ENCODE measurements around the gene HOXA13. TPM values are rescaled to one million over a fixed set of nuclear protein-coding genes. Genes with fewer than 3 reads are reported as not detected.

Gene HOXA13
- total and polyA plus RNA-seq, 10 of the 15 experiments (the other 5 are each of a cell fraction or from before 2014, with no cell fraction given) = not detected

DNA sequence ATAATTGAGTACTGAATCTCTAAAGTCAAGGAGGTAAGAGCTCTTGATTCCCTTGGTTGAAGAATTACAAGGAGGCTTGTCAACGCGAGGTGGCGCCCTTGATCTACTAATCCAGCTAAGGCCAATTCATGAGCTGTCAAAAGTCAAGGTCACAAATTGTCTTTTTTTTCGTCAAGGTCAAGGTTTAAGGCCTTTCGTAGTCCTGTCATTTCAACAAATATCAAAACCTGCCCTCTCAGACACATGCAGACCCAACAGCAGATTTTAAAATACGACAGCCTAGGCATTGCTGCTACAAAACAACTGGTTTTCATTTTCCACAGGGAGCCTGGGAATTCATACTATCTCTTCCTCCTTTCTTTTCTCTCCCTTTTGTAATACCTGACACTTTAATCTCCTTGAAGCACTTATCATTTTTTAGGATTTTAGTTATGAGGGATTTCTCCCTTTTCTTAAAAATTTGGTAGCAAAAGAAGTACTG, 3.6 kb downstream of the HOXA13 start (continued):
- 0 out of 2 replicates have a peak, but pooled peaks have one; percentile 17 for TF ChIP-seq YY1 (IDR thresholded peaks at IDR 0.05; ENCODE audit: low read depth, low read length)
- peak; percentile 94 for TF ChIP-seq RAD21 (IDR thresholded peaks at IDR 0.05; ENCODE audit: insufficient read depth, low read depth, low read length)
- no peak for TF ChIP-seq EP300 (IDR thresholded peaks at IDR 0.05; ENCODE audit: borderline replicate concordance in 1 of 2, control insufficient read depth in 1 of 2, low read depth in 2 of 2, low read length in 2 of 2)

DNA sequence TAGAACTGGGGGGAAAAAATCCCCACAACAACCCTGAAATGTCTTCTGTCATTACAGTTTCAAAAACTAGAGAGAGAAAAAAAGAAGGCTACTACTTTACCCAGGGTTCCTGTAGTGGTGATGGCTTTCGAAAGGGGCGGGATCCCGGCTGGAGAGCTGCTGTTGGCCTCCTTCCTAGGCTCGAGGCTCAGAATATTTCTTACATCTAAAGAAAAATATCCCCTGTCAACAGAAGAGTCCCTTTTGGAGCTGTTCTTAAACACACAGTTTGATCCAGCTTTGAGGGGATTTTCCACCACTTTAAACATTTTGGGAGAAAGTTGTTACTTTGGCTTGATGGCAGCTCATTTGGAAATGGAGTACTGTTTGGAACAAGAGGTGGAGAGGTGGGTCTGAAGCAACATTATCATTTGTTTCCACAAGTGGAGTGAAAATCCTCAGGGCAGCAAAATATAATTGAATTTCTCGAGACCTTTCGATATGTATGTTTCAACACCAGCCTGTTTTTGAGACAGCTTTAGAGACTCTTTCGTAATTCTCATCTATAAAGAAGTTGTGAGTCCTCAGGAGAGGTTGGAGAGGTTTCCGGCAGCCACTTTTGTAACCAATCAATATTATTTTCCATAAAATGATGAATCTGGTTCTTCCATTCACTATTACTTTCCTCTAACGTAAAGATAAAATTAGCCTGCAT, 5.1 kb downstream of the HOXA13 start:
- whole genome bisulfite sequencing (ENCODE audit: insufficient coverage, insufficient replicate concordance, low lambda C conversion rate, missing lambda C conversion rate) = 40% methylated on average over 9 of the region's 9 CpGs
- ChIA-PET POLR2A (no interaction called here), SMC1A (ENCODE audit: uncharacterized antibody, unreplicated experiment) (interaction anchor here (0.9 to 2.4 kb wide), 4 partner anchors 382 to 742 kb away, joined by 3 to 16 read pairs (median 6); no protein-coding TSS in a partner anchor), CTCF (interaction anchor here (1.1 to 3.3 kb wide), 19 partner anchors 22 to 902 kb away, joined by 3 to 93 read pairs (median 10); no protein-coding TSS in a partner anchor), RAD21 (ENCODE audit: unreplicated experiment) (interaction anchor here (0.9 to 2.6 kb wide), 4 partner anchors 411 to 728 kb away, joined by 3 to 70 read pairs (median 30); no protein-coding TSS in a partner anchor)
- Histone ChIP-seq H3K9me3 (replicated peaks; ENCODE audit: control insufficient read depth, insufficient read depth, low read length) (no peaks in the 10 kb centered on the region; the same call in 2 of the 3 replicates), H3K36me3 (ENCODE audit: control insufficient read depth in 2 of 2, insufficient read depth in 2 of 2, low read length in 1 of 2) (no peaks in the 10 kb centered on the region), H2AFZ (ENCODE audit: control insufficient read depth, low read depth, low read length) (no peak overlapping the region), H3K4me2 (ENCODE audit: control insufficient read depth, insufficient read depth) (no peak overlapping the region), H3K27me3 (replicated peaks in 1 of 2; ENCODE audit: control insufficient read depth in 2 of 2, insufficient read depth in 2 of 2, low read length in 1 of 2) (peaks cover 21 to 37% of the 10 kb centered on the region in 2 experiments), H3K27ac (ENCODE audit: control insufficient read depth, insufficient read depth) (no peak overlapping the region), H4K20me1 (ENCODE audit: control insufficient read depth, insufficient read depth) (0 out of 2 replicates have a peak, but pooled peaks cover 3% of the 10 kb centered on the region), H3K9ac (ENCODE audit: control insufficient read depth, insufficient read depth, low read length) (no peak overlapping the region), H3K4me3 (no peak overlapping the region), H3K4me1 (ENCODE audit: control insufficient read depth, insufficient read depth, low read length) (no peaks in the 10 kb centered on the region; the same call in 1 of the 2 replicates), H3K79me2 (ENCODE audit: control insufficient read depth, insufficient read depth, low read length) (no peaks in the 10 kb centered on the region)
- in situ Hi-C loops (cut with MboI) = loop anchor here (5.0 kb wide), 3 partner anchors 382 to 822 kb away; no protein-coding TSS in a partner anchor
- ATAC-seq (no peak), FAIRE-seq (no peak), DNase-seq (ENCODE audit: low read depth, low spot score) (no peak)
- TF ChIP-seq FOXK2 (IDR thresholded peaks at IDR 0.05) (no peak), ZNF217 (IDR thresholded peaks at IDR 0.05) (no peak), CHD4 (IDR thresholded peaks at IDR 0.05) (no peak), ZSCAN29 (IDR thresholded peaks at IDR 0.05) (no peak), NR2C1 (IDR thresholded peaks at IDR 0.05) (no peak), E2F4 (IDR thresholded peaks at IDR 0.05; ENCODE audit: low read depth, low read length) (no peak)
- intact Hi-C loops (cut with micrococcal nuclease; ENCODE audit: unreplicated experiment) = loop anchor here (5.0 kb wide), 2 partner anchors 587 to 902 kb away; no protein-coding TSS in a partner anchor
- BruUV-seq (replicated peaks) = no TSS peak
